GM12878 (cell line): Measurements from ENCODE around the gene ERVFRD-1. TPM values are rescaled to one million over a fixed set of nuclear protein-coding genes. Genes with fewer than 3 reads are reported as not detected.

Experiments used
- ATAC-seq: fragments of 200-7000 bp; cut with Tn5 transposase; 3 replicates; pipeline ENCODE4 v1.9.1; 2020; ENCODE audit warnings: mild to moderate bottlenecking, moderate library complexity
- BruUV-seq: library from RNA; stranded (reverse); fragments of 400-500 nt; replicated peaks from 2 replicates; lab custom pipeline; 2021; lab: Mats Ljungman, UMichigan
- CTCF ChIA-PET: fragments of 300-600 bp; sonication (Branson Sonifier 250); formaldehyde crosslinking; extraction: SDS; loops from one replicate; lab custom pipeline; 2021; ENCODE audit warnings: inconsistent platforms; lab: Yijun Ruan, JAX
- POLR2A ChIA-PET: fragments of 350-600 bp; formaldehyde crosslinking; extraction: SDS; loops from one replicate; lab custom pipeline; 2021; ENCODE audit warnings: inconsistent platforms; lab: Charles Lee
- RAD21 ChIA-PET: fragments of 300-600 bp; sonication (Branson Sonifier 250); formaldehyde crosslinking; loops from one replicate; lab custom pipeline; 2023; ENCODE audit warnings: antibody characterized with exemption; ENCODE audit not compliant: unreplicated experiment; lab: Charles Lee
- SMC1A ChIA-PET: fragments of 300-600 bp; sonication (Branson Sonifier 250); formaldehyde crosslinking; loops from one replicate; lab custom pipeline; 2023; ENCODE audit not compliant: unreplicated experiment, uncharacterized antibody; lab: Charles Lee
- DNase-seq: peaks from one replicate; pipeline ENCODE4 v3.0.0-alpha.2; 2011; ENCODE audit warnings: low read depth, low spot score
- FAIRE-seq: peaks from 3 replicates; lab custom pipeline; 2011; peaks lifted over from hg19 to GRCh38; lab: Jason Lieb, UNC
- H2AFZ ChIP-seq: 2 replicates; pipeline ENCODE4 v1.6.0; 2011; ENCODE audit warnings: low read depth, low read length, control low read depth; ENCODE audit not compliant: control insufficient read depth
- H3K27ac ChIP-seq: 2 replicates; pipeline ENCODE4 v1.5.1; 2011; ENCODE audit warnings: control low read depth; ENCODE audit not compliant: control insufficient read depth, insufficient read depth
- H3K27me3 ChIP-seq, 2 experiments: replicated peaks in 1 of 2; 2 replicates each; pipeline versions ENCODE4 v1.6.0 to v1.6.1; 2011; ENCODE audit warnings: low read length in 1 of 2; ENCODE audit not compliant: control insufficient read depth in 2 of 2, insufficient read depth in 2 of 2
- H3K36me3 ChIP-seq, 2 experiments: 2 replicates each; pipeline ENCODE4 v1.5.1; 2011; ENCODE audit warnings: low read length in 1 of 2; ENCODE audit not compliant: control insufficient read depth in 2 of 2, insufficient read depth in 2 of 2
- H3K4me1 ChIP-seq: 2 replicates; pipeline ENCODE4 v1.6.1; 2011; ENCODE audit warnings: mild to moderate bottlenecking, low read length, moderate library complexity, mixed read lengths; ENCODE audit not compliant: control insufficient read depth, insufficient read depth
- H3K4me2 ChIP-seq: 2 replicates; pipeline ENCODE4 v1.6.0; 2011; ENCODE audit warnings: control low read depth; ENCODE audit not compliant: control insufficient read depth, insufficient read depth
- H3K4me3 ChIP-seq: fragments of 200-600 bp; sonication (generic); 2 replicates; pipeline ENCODE4 v1.5.1; 2016
- H3K79me2 ChIP-seq: 2 replicates; pipeline ENCODE4 v1.6.0; 2011; ENCODE audit warnings: low read length; ENCODE audit not compliant: control insufficient read depth, insufficient read depth
- H3K9ac ChIP-seq: 2 replicates; pipeline ENCODE4 v1.8.0; 2011; ENCODE audit warnings: low read length, control low read depth, mixed read lengths; ENCODE audit not compliant: control insufficient read depth, insufficient read depth
- H3K9me3 ChIP-seq: replicated peaks from 3 replicates; pipeline ENCODE4 v1.5.1; 2011; ENCODE audit warnings: mild to moderate bottlenecking, low read length; ENCODE audit not compliant: control insufficient read depth, insufficient read depth
- H4K20me1 ChIP-seq: 2 replicates; pipeline ENCODE4 v1.6.0; 2011; ENCODE audit not compliant: control insufficient read depth, insufficient read depth
- BRCA1 ChIP-seq: IDR thresholded peaks from 2 replicates; pipeline ENCODE4 v1.6.1; 2011; ENCODE audit warnings: low read depth, low read length, improper control_type of control experiment
- CBX5 ChIP-seq: sonication (generic); IDR thresholded peaks from 2 replicates; pipeline ENCODE4 v1.6.1; 2016; ENCODE audit warnings: low read depth, moderate library complexity, mild to moderate bottlenecking, inconsistent platforms
- CEBPB ChIP-seq, 2 experiments: fragments of 150-350 bp in 1 of 2; IDR thresholded peaks; 2 replicates each; pipeline ENCODE4 v1.6.1; 2012 to 2014; ENCODE audit warnings: low read depth in 2 of 2, low read length in 2 of 2, borderline replicate concordance in 1 of 2, inconsistent platforms in 1 of 2
- CHD1 ChIP-seq: IDR thresholded peaks from 2 replicates; pipeline ENCODE4 v1.6.1; 2012; ENCODE audit warnings: low read depth, low read length, improper control_type of control experiment
- HDAC6 ChIP-seq: fragments of 200-600 bp; sonication (generic); IDR thresholded peaks from one replicate; pipeline ENCODE4 v1.8.0; 2017; ENCODE audit warnings: antibody characterized with exemption; ENCODE audit not compliant: unreplicated experiment
- IRF5 ChIP-seq: fragments of 450-650 bp; IDR thresholded peaks from 2 replicates; pipeline ENCODE4 v1.6.1; 2017; ENCODE audit warnings: borderline replicate concordance
- KDM1A ChIP-seq: fragments of 200-600 bp; sonication (generic); IDR thresholded peaks from 2 replicates; pipeline ENCODE4 v1.6.1; 2016; ENCODE audit warnings: borderline replicate concordance
- KLF5 ChIP-seq: fragments of 450-650 bp; IDR thresholded peaks from 2 replicates; pipeline ENCODE4 v1.6.1; 2014; ENCODE audit warnings: mild to moderate bottlenecking; ENCODE audit not compliant: partially characterized antibody
- MAX ChIP-seq: IDR thresholded peaks from 2 replicates; pipeline ENCODE4 v1.6.1; 2012; ENCODE audit warnings: low read depth, low read length, improper control_type of control experiment
- MEF2A ChIP-seq: IDR thresholded peaks from 2 replicates; pipeline ENCODE4 v1.6.1; 2011; ENCODE audit warnings: low read depth, mild to moderate bottlenecking, low read length, moderate library complexity; ENCODE audit not compliant: insufficient read depth
- POLR2AphosphoS2 ChIP-seq: IDR thresholded peaks from 2 replicates; pipeline ENCODE4 v1.6.1; 2011; ENCODE audit warnings: low read depth, mild to moderate bottlenecking, low read length, improper control_type of control experiment, moderate library complexity
- RCOR1 ChIP-seq: conservative IDR thresholded peaks from 2 replicates; pipeline ENCODE4 v1.6.1; 2012; ENCODE audit warnings: low read depth, low read length, improper control_type of control experiment
- SIN3A ChIP-seq: IDR thresholded peaks from 2 replicates; pipeline ENCODE4 v1.6.1; 2012; ENCODE audit warnings: low read depth, low read length, improper control_type of control experiment
- SMARCA5 ChIP-seq: fragments of 450-650 bp; IDR thresholded peaks from 2 replicates; pipeline ENCODE4 v1.6.1; 2017; ENCODE audit warnings: mild to moderate bottlenecking
- STAT1 ChIP-seq: fragments of 450-650 bp; conservative IDR thresholded peaks from 2 replicates; pipeline ENCODE4 v1.6.1; 2014; ENCODE audit warnings: antibody characterized with exemption, mild to moderate bottlenecking
- SUZ12 ChIP-seq: fragments of 200-600 bp; sonication (generic); IDR thresholded peaks from one replicate; pipeline ENCODE4 v1.6.1; 2018; ENCODE audit warnings: antibody characterized with exemption, mild to moderate bottlenecking; ENCODE audit not compliant: unreplicated experiment
- TARDBP ChIP-seq: IDR thresholded peaks from 2 replicates; pipeline ENCODE4 v1.6.1; 2016; ENCODE audit warnings: borderline replicate concordance
- ZNF217 ChIP-seq: fragments of 450-650 bp; IDR thresholded peaks from 2 replicates; pipeline ENCODE4 v1.6.1; 2017; ENCODE audit warnings: antibody characterized with exemption, mild to moderate bottlenecking
- WGBS: methylation state at CpG from one replicate; pipeline ENCODE4 v1.1.6; 2016; ENCODE audit warnings: low lambda C conversion rate; ENCODE audit not compliant: insufficient replicate concordance, insufficient coverage; ENCODE audit errors: missing lambda C conversion rate; 5-methylcytosine and 5-hydroxymethylcytosine counted together
- in situ Hi-C: fragments of 300-500 bp; cut with MboI; formaldehyde crosslinking; loops from 9 replicates; pipeline ENCODE4 v1.14.3; 2018; ENCODE audit warnings: mixed read lengths
- intact Hi-C: fragments of 100-400 bp; cut with micrococcal nuclease; formaldehyde crosslinking; loops from one replicate; pipeline ENCODE4 v1.14.2; 2022; ENCODE audit not compliant: unreplicated experiment
- polyA plus RNA-seq, 11 experiments: library from polyadenylated mRNA; depleted of rRNA in 4 of 11; unstranded in 6 of 11; stranded (reverse) in 5 of 11; fragments of >200 nt; fragmentation: Nextera tagmentation in 4 of 11; fragmentation: Illumina TruSeq in 1 of 11; extraction: Ambion mirVana in 4 of 11; extraction: Trizol in 1 of 11; gene quantifications; 1 replicate in 1 of 11; 2 replicates in 10 of 11; pipeline versions ENCODE4 v1.2.1 to v1.2.3, GENCODE V29; 2011 to 2016; ENCODE audit warnings: inconsistent platforms in 2 of 11, missing spikeins in 2 of 11, low read depth in 1 of 11
- total RNA-seq, 4 experiments: library from RNA; depleted of rRNA in 3 of 4; stranded (reverse); fragments of >200 nt in 3 of 4; fragmentation: Illumina TruSeq in 1 of 4; extraction: Trizol in 1 of 4; gene quantifications; 2 replicates each; pipeline versions ENCODE4 v1.2.1 to v1.2.3, GENCODE V29; 2013 to 2021
- TF ChIP-seq, protein P1 (sequence below): IDR thresholded peaks from 2 replicates; pipeline ENCODE4 v1.6.1; 2012; ENCODE audit warnings: low read depth, low read length, improper control_type of control experiment

The ERVFRD-1 gene
- total and polyA plus RNA-seq, 10 of the 15 experiments (the other 5 are each of a cell fraction or from before 2014, with no cell fraction given) = 0.03 to 0.11 (median 0.07) TPM; not detected in 7

GRCh38 chr6:11126876-11127275, 15.4 kb upstream of the ERVFRD-1 start:
- no peaks in the 10 kb centered on the region for H4K20me1 ChIP-seq
- ChIA-PET SMC1A (interaction anchor here (0.6 to 0.7 kb wide), 2 partner anchors 15 to 369 kb away, joined by 3 read pairs; no protein-coding TSS in a partner anchor), CTCF (interaction anchor here (0.6 kb wide), 2 partner anchors 47 to 451 kb away, joined by 3 read pairs; no protein-coding TSS in a partner anchor), RAD21 (no interaction called here), POLR2A (no interaction called here)
- DNase-seq = no peak
- H3K4me1 ChIP-seq = peaks cover 6% of the 10 kb centered on the region; the same call in 1 of the 2 replicates
- H3K36me3 ChIP-seq = 0 out of 4 replicates have a peak, but pooled peaks cover 0 to 2% of the 10 kb centered on the region in 2 experiments
- in situ Hi-C loops = no loop called here
- no peak overlapping the region for H3K9ac ChIP-seq
- no peak for ATAC-seq
- BruUV-seq = no TSS peak
- no peak overlapping the region for H2AFZ ChIP-seq
- no peak overlapping the region for H3K27ac ChIP-seq
- TF ChIP-seq KDM1A (no peak), KLF5 (no peak), BRCA1 (no peak), TARDBP (no peak), POLR2AphosphoS2 (no peak), IRF5 (no peak), CBX5 (no peak), CHD1 (no peak), MEF2A (no peak), MAX (no peak), CEBPB (IDR thresholded peaks at IDR 0.05; ENCODE audit: borderline replicate concordance in 1 of 2, low read depth in 2 of 2, low read length in 2 of 2) (no peak), ZNF217 (no peak), SIN3A (no peak), SUZ12 (no peak), SMARCA5 (no peak), STAT1 (no peak), RCOR1 (no peak), HDAC6 (no peak)
- TF ChIP-seq, protein P1, sequence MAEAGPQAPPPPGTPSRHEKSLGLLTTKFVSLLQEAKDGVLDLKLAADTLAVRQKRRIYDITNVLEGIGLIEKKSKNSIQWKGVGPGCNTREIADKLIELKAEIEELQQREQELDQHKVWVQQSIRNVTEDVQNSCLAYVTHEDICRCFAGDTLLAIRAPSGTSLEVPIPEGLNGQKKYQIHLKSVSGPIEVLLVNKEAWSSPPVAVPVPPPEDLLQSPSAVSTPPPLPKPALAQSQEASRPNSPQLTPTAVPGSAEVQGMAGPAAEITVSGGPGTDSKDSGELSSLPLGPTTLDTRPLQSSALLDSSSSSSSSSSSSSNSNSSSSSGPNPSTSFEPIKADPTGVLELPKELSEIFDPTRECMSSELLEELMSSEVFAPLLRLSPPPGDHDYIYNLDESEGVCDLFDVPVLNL = no peak
- FAIRE-seq = no peak
- H3K9me3 ChIP-seq = no peaks in the 10 kb centered on the region
- intact Hi-C loops = no loop called here
- WGBS = 93% methylated on average over 2 of the region's 2 CpGs
- H3K79me2 ChIP-seq = peaks cover 12% of the 10 kb centered on the region
- no peaks in the 10 kb centered on the region for H3K27me3 ChIP-seq
- H3K4me2 ChIP-seq = no peak overlapping the region
- H3K4me3 ChIP-seq = no peak overlapping the region
